Body of pancreas (tissue), 4 donors: ENCODE data around the gene DUSP28. TPM values are rescaled to one million over a fixed set of nuclear protein-coding genes. Genes with fewer than 3 reads are reported as not detected.

ENCODE experiments used
- ATAC-seq: fragments of 150-250 bp; one replicate; pipeline ENCODE4 v1.9.1; 2016
- DNase-seq, 4 donors: peaks; one replicate each; pipeline ENCODE4 v3.0.0-alpha.2; 2019
- H3K27ac ChIP-seq, 4 donors: fragments of 200-600 bp; sonication (generic); 1 replicate in 3 of 4; 2 replicates in 1 of 4; pipeline versions ENCODE4 v1.5.1 to v1.6.1; 2016 to 2019; ENCODE audit warnings: mild to moderate bottlenecking in 1 of 4, mixed read lengths in 1 of 4, moderate library complexity in 1 of 4
- H3K27me3 ChIP-seq, 2 donors: fragments of 200-600 bp; sonication (generic); one replicate each; pipeline ENCODE4 v1.6.0; 2016; ENCODE audit warnings: mild to moderate bottlenecking in 1 of 2
- H3K36me3 ChIP-seq, 2 donors: fragments of 200-600 bp; sonication (generic); replicated peaks in 1 of 2; 2 replicates each; pipeline ENCODE4 v1.5.1; 2016; ENCODE audit warnings: low read depth in 2 of 2; ENCODE audit not compliant: insufficient read depth in 1 of 2
- H3K4me1 ChIP-seq: fragments of 200-600 bp; sonication (generic); one replicate; pipeline ENCODE4 v1.6.0; 2016
- H3K4me3 ChIP-seq, 2 donors: fragments of 200-600 bp; sonication (generic); 1 replicate in 1 of 2; 2 replicates in 1 of 2; pipeline ENCODE4 v1.5.1; 2016 to 2019
- H3K9me3 ChIP-seq, 3 donors: fragments of 200-600 bp; sonication (generic); 1 replicate in 2 of 3; 2 replicates in 1 of 3; pipeline ENCODE4 v1.5.1; 2016
- CTCF ChIP-seq, 7 experiments: fragments of 450-650 bp in 4 of 7; fragments of 200-600 bp in 3 of 7; sonication (generic) in 3 of 7; IDR thresholded peaks; one replicate each; pipeline ENCODE4 v1.5.1; 2016 to 2019; ENCODE audit warnings: antibody characterized with exemption in 7 of 7
- POLR2A ChIP-seq, 3 donors: fragments of 450-650 bp; IDR thresholded peaks; one replicate each; pipeline ENCODE4 v1.6.1; 2016; ENCODE audit warnings: antibody characterized with exemption in 3 of 3, mild to moderate bottlenecking in 2 of 3
- WGBS, 2 donors: methylation state at CpG; one replicate each; pipeline ENCODE4 v1.1.5; 2017; 5-methylcytosine and 5-hydroxymethylcytosine counted together
- intact Hi-C: fragments of 100-400 bp; cut with DNase I; formaldehyde crosslinking; loops from one replicate; pipeline ENCODE4 v1.15.1; 2023
- total RNA-seq, 2 donors: library from RNA; depleted of rRNA; stranded (reverse); fragments of >200 nt; gene quantifications; one replicate each; pipeline ENCODE4 v1.1.0, GENCODE V29; 2016

The DUSP28 gene
- total RNA-seq, 2 donors from 2014 or later: 4.7 to 6.6 TPM

GRCh38 chr2:240576036-240576435, 15.9 kb downstream of the DUSP28 start:
- Histone ChIP-seq H3K4me3 (no peak overlapping the region), H3K36me3 (peaks cover 8 to 20% of the 10 kb centered on the region in 2 donors), H3K27me3 (no peaks in the 10 kb centered on the region), H3K4me1 (peaks cover 38% of the 10 kb centered on the region), H3K9me3 (no peaks in the 10 kb centered on the region), H3K27ac (no peak overlapping the region)
- ATAC-seq (no peak), DNase-seq (no peak)
- intact Hi-C loops: no loop called here
- WGBS, 2 donors: 81 to 94% methylated on average over 6 of the region's 6 CpGs
- TF ChIP-seq CTCF (IDR thresholded peaks at IDR 0.05) (no peak), POLR2A (IDR thresholded peaks at IDR 0.05) (no peak)

GRCh38 chr2:240576436-240577205, 16.5 kb downstream of the DUSP28 start:
- intact Hi-C loops: no loop called here
- no peaks in the 10 kb centered on the region for H3K9me3 ChIP-seq
- TF ChIP-seq CTCF (IDR thresholded peaks at IDR 0.05): no peak
- TF ChIP-seq POLR2A (IDR thresholded peaks at IDR 0.05): no peak
- no peak overlapping the region for H3K4me3 ChIP-seq
- peaks cover 8 to 20% of the 10 kb centered on the region in 2 donors for H3K36me3 ChIP-seq
- 88 to 93% methylated on average over 6 to 22 of the region's 32 CpGs for WGBS, 2 donors
- ATAC-seq (no peak), DNase-seq (no peak)
- no peak overlapping the region for H3K27ac ChIP-seq
- H3K4me1 ChIP-seq: peaks cover 32% of the 10 kb centered on the region
- no peaks in the 10 kb centered on the region for H3K27me3 ChIP-seq

GRCh38 chr2:240577281-240578109, 17.3 kb downstream of the DUSP28 start:
- peaks cover 24% of the 10 kb centered on the region for H3K4me1 ChIP-seq
- WGBS, 2 donors: 85% methylated on average over 24 of the region's 26 CpGs; no CpG with 5 or more reads in 1 of the 2 donors
- DNase-seq (no peak), ATAC-seq (no peak)
- peaks cover 8 to 20% of the 10 kb centered on the region in 2 donors for H3K36me3 ChIP-seq
- H3K27me3 ChIP-seq: no peaks in the 10 kb centered on the region
- no peak overlapping the region for H3K27ac ChIP-seq
- H3K4me3 ChIP-seq: no peak overlapping the region
- TF ChIP-seq CTCF (IDR thresholded peaks at IDR 0.05): no peak
- TF ChIP-seq POLR2A (IDR thresholded peaks at IDR 0.05): no peak
- intact Hi-C loops: no loop called here
- no peaks in the 10 kb centered on the region for H3K9me3 ChIP-seq

- ATAC-seq (no peak), DNase-seq (no peak)
- no peaks in the 10 kb centered on the region for H3K9me3 ChIP-seq
- intact Hi-C loops: no loop called here
- peak overlapping the region in 1 of 4 donors; percentile 73 for H3K27ac ChIP-seq
- WGBS, 2 donors: 83% methylated on average over 7 of the region's 9 CpGs; no CpG with 5 or more reads in 1 of the 2 donors
- peaks cover 24% of the 10 kb centered on the region for H3K4me1 ChIP-seq
- no peak overlapping the region for H3K4me3 ChIP-seq
- peaks cover 8 to 20% of the 10 kb centered on the region in 2 donors for H3K36me3 ChIP-seq
- no peaks in the 10 kb centered on the region for H3K27me3 ChIP-seq
- TF ChIP-seq POLR2A (IDR thresholded peaks at IDR 0.05) (no peak), CTCF (IDR thresholded peaks at IDR 0.05) (no peak)
These were observed 17.9 kb downstream of the DUSP28 start for GRCh38 chr2:240578110-240578450.
